Vagina (tissue), 2 donors: ENCODE data around the gene SPAG4. TPM values are rescaled to one million over a fixed set of nuclear protein-coding genes. Genes with fewer than 3 reads are reported as not detected.

ENCODE experiments used
- DNase-seq, 2 donors: peaks; one replicate each; pipeline ENCODE4 v3.0.0-alpha.2; 2017; ENCODE audit errors: extremely low spot score in 2 of 2
- H3K27ac ChIP-seq: fragments of 200-600 bp; sonication (generic); one replicate; pipeline ENCODE4 v1.5.1; 2019
- H3K27me3 ChIP-seq: fragments of 200-600 bp; sonication (generic); one replicate; pipeline ENCODE4 v1.5.1; 2019
- H3K36me3 ChIP-seq, 2 donors: fragments of 200-600 bp; sonication (generic); one replicate each; pipeline ENCODE4 v1.5.1; 2017 to 2019
- H3K4me1 ChIP-seq: fragments of 200-600 bp; sonication (generic); one replicate; pipeline ENCODE4 v1.5.1; 2019
- H3K4me3 ChIP-seq, 2 donors: fragments of 200-600 bp; sonication (generic); 1 replicate in 1 of 2; 2 replicates in 1 of 2; pipeline ENCODE4 v1.5.1; 2016 to 2019
- H3K9me3 ChIP-seq: fragments of 200-600 bp; sonication (generic); one replicate; pipeline ENCODE4 v1.5.1; 2019
- CTCF ChIP-seq, 3 experiments: fragments of 450-650 bp in 2 of 3; fragments of 200-600 bp in 1 of 3; sonication (generic) in 1 of 3; IDR thresholded peaks; one replicate each; pipeline ENCODE4 v1.5.1; 2017 to 2019; ENCODE audit warnings: antibody characterized with exemption in 3 of 3, mild to moderate bottlenecking in 2 of 3, moderate library complexity in 2 of 3
- POLR2A ChIP-seq, 2 donors: fragments of 450-650 bp; IDR thresholded peaks; one replicate each; pipeline ENCODE4 v1.6.1; 2017; ENCODE audit warnings: antibody characterized with exemption in 2 of 2, mild to moderate bottlenecking in 2 of 2, moderate library complexity in 2 of 2
- POLR2AphosphoS5 ChIP-seq, 2 donors: sonication (generic); formaldehyde crosslinking; IDR thresholded peaks; one replicate each; pipeline ENCODE4 v1.9.0; 2017; ENCODE audit warnings: antibody characterized with exemption in 2 of 2, mild to moderate bottlenecking in 2 of 2, low read depth in 1 of 2; ENCODE audit not compliant: insufficient read depth in 1 of 2
- intact Hi-C: fragments of 100-400 bp; cut with DNase I; formaldehyde crosslinking; loops from one replicate; pipeline ENCODE4 v1.15.1; 2023
- total RNA-seq: library from RNA; depleted of rRNA; stranded (reverse); fragments of >200 nt; gene quantifications from one replicate; pipeline ENCODE4 v1.2.3, GENCODE V29; 2016

SPAG4 gene
- total RNA-seq, 1 donor from 2014 or later, result 6.9 TPM

- TF ChIP-seq POLR2AphosphoS5 (IDR thresholded peaks at IDR 0.05; ENCODE audit: insufficient read depth in 1 of 2, low read depth in 1 of 2) (no peak), POLR2A (IDR thresholded peaks at IDR 0.05) (no peak), CTCF (IDR thresholded peaks at IDR 0.05) (no peak)
- H3K9me3 ChIP-seq, result no peaks in the 10 kb centered on the region
- no peaks in the 10 kb centered on the region for H3K27me3 ChIP-seq
- no peak for DNase-seq
- no peaks in the 10 kb centered on the region for H3K36me3 ChIP-seq
- intact Hi-C loops, result no loop called here
- H3K4me3 ChIP-seq, result no peak overlapping the region
- peaks cover 30% of the 10 kb centered on the region for H3K4me1 ChIP-seq
- no peak overlapping the region for H3K27ac ChIP-seq
These were observed 29.2 kb downstream of the SPAG4 start for GRCh38 chr20:35644806-35645205.

GRCh38 chr20:35648836-35649235 lies 33.2 kb downstream of the SPAG4 start:
- no peaks in the 10 kb centered on the region for H3K9me3 ChIP-seq
- intact Hi-C loops, result no loop called here
- H3K4me1 ChIP-seq, result peaks cover 41% of the 10 kb centered on the region
- H3K4me3 ChIP-seq, result no peak overlapping the region
- no peaks in the 10 kb centered on the region for H3K27me3 ChIP-seq
- TF ChIP-seq POLR2AphosphoS5 (IDR thresholded peaks at IDR 0.05; ENCODE audit: insufficient read depth in 1 of 2, low read depth in 1 of 2) (no peak), CTCF (IDR thresholded peaks at IDR 0.05) (no peak), POLR2A (IDR thresholded peaks at IDR 0.05) (no peak)
- H3K27ac ChIP-seq, result no peak overlapping the region
- no peak for DNase-seq
- peaks cover 0 to 16% of the 10 kb centered on the region in 2 donors for H3K36me3 ChIP-seq

- TF ChIP-seq CTCF (IDR thresholded peaks at IDR 0.05) (no peak), POLR2A (IDR thresholded peaks at IDR 0.05) (no peak), POLR2AphosphoS5 (IDR thresholded peaks at IDR 0.05; ENCODE audit: insufficient read depth in 1 of 2, low read depth in 1 of 2) (no peak)
- peaks cover 41% of the 10 kb centered on the region for H3K4me1 ChIP-seq
These were observed 35.0 kb downstream of the SPAG4 start for GRCh38 chr20:35650632-35651031.

GRCh38 chr20:35651958-35652357 lies 36.3 kb downstream of the SPAG4 start:
- no peaks in the 10 kb centered on the region for H3K27me3 ChIP-seq
- H3K27ac ChIP-seq, result no peak overlapping the region
- intact Hi-C loops, result no loop called here
- no peaks in the 10 kb centered on the region for H3K9me3 ChIP-seq
- H3K36me3 ChIP-seq, result peaks cover 0 to 30% of the 10 kb centered on the region in 2 donors
- H3K4me1 ChIP-seq, result peaks cover 47% of the 10 kb centered on the region
- TF ChIP-seq CTCF (IDR thresholded peaks at IDR 0.05) (no peak), POLR2A (IDR thresholded peaks at IDR 0.05) (no peak), POLR2AphosphoS5 (IDR thresholded peaks at IDR 0.05; ENCODE audit: insufficient read depth in 1 of 2, low read depth in 1 of 2) (no peak)
- no peak for DNase-seq
- H3K4me3 ChIP-seq, result no peak overlapping the region

More at GRCh38 chr20:35650632-35651031, 35.0 kb downstream of the SPAG4 start:
- Histone ChIP-seq H3K27me3 (no peaks in the 10 kb centered on the region), H3K36me3 (peaks cover 0 to 30% of the 10 kb centered on the region in 2 donors), H3K4me3 (no peak overlapping the region), H3K27ac (no peak overlapping the region), H3K9me3 (no peaks in the 10 kb centered on the region)
- intact Hi-C loops, result no loop called here
- no peak for DNase-seq

- Histone ChIP-seq H3K4me1 (peaks cover 56% of the 10 kb centered on the region), H3K27me3 (no peaks in the 10 kb centered on the region), H3K27ac (no peak overlapping the region), H3K4me3 (no peak overlapping the region), H3K9me3 (no peaks in the 10 kb centered on the region), H3K36me3 (peaks cover 0 to 30% of the 10 kb centered on the region in 2 donors)
- no peak for DNase-seq
- no peak for TF ChIP-seq POLR2AphosphoS5 (IDR thresholded peaks at IDR 0.05; ENCODE audit: insufficient read depth in 1 of 2, low read depth in 1 of 2)
- intact Hi-C loops, result no loop called here
These were observed 37.2 kb downstream of the SPAG4 start for GRCh38 chr20:35652641-35653429.
